K562 (cell line): ENCODE measurements around the gene PPP3R2. TPM values are rescaled to one million over a fixed set of nuclear protein-coding genes. Genes with fewer than 3 reads are reported as not detected.

Source experiments
- ATAC-seq: fragments of 200-7000 bp; cut with Tn5 transposase; 3 replicates; pipeline ENCODE4 v1.9.1; 2020; ENCODE audit warnings: moderate library complexity
- BruUV-seq: library from RNA; stranded (reverse); fragments of 400-500 nt; replicated peaks from 2 replicates; lab custom pipeline; 2021; lab: Mats Ljungman, UMichigan
- CTCF ChIA-PET: fragments of 300-600 bp; formaldehyde crosslinking; extraction: SDS; loops from one replicate; lab custom pipeline; 2021; ENCODE audit warnings: low intra/inter-chr PET ratio; lab: Yijun Ruan, JAX
- POLR2A ChIA-PET: fragments of 300-600, 350-650 bp; sonication (Branson Sonifier 250); formaldehyde crosslinking; extraction: SDS; loops from one replicate; lab custom pipeline; 2021; ENCODE audit warnings: antibody characterized with exemption, inconsistent platforms; lab: Yijun Ruan, JAX
- DNase-seq, 4 experiments: peaks; one replicate each; pipeline versions ENCODE4 v3.0.0 to v3.0.0-alpha.2; 2011 to 2018; ENCODE audit warnings: low spot score in 3 of 4, mixed read lengths in 3 of 4; ENCODE audit errors: extremely low read depth in 1 of 4
- FAIRE-seq: peaks from 2 replicates; lab custom pipeline; 2011; peaks lifted over from hg19 to GRCh38; lab: Jason Lieb, UNC
- H2AFZ ChIP-seq: 2 replicates; pipeline ENCODE4 v1.6.0; 2011; ENCODE audit warnings: low read depth, low read length, control low read depth, inconsistent platforms
- H3K27ac ChIP-seq: fragments of 200-600 bp; 3 replicates; pipeline ENCODE4 v1.8.0; 2011; ENCODE audit warnings: low read depth, mild to moderate bottlenecking, control low read depth, inconsistent platforms, low read length, moderate library complexity, mixed read lengths; ENCODE audit errors: extremely low read depth
- H3K27me3 ChIP-seq, 2 experiments: fragments of 300-600 bp in 1 of 2; 2 replicates in 1 of 2; 3 replicates in 1 of 2; pipeline versions ENCODE4 v1.6.0 to v1.8.0; 2011; ENCODE audit warnings: inconsistent platforms in 2 of 2, low read length in 2 of 2, mild to moderate bottlenecking in 1 of 2, mixed read lengths in 1 of 2, moderate library complexity in 1 of 2; ENCODE audit not compliant: control insufficient read depth in 2 of 2, insufficient read depth in 2 of 2
- H3K36me3 ChIP-seq: fragments of 300-600 bp; 3 replicates; pipeline ENCODE4 v1.8.0; 2011; ENCODE audit warnings: mild to moderate bottlenecking, low read length, inconsistent platforms; ENCODE audit not compliant: control insufficient read depth, insufficient read depth
- H3K4me1 ChIP-seq, 2 experiments: fragments of 200-600 bp in 1 of 2; replicated peaks in 1 of 2; 2 replicates in 1 of 2; 3 replicates in 1 of 2; pipeline versions ENCODE4 v1.5.1 to v1.8.0; 2011; ENCODE audit warnings: inconsistent platforms in 2 of 2, low read length in 2 of 2, mild to moderate bottlenecking in 1 of 2, mixed read lengths in 1 of 2, moderate library complexity in 1 of 2; ENCODE audit not compliant: control insufficient read depth in 2 of 2, insufficient read depth in 2 of 2
- H3K4me2 ChIP-seq: 2 replicates; pipeline ENCODE4 v1.6.1; 2011; ENCODE audit warnings: low read length, control low read depth, inconsistent platforms, mixed read lengths; ENCODE audit not compliant: insufficient read depth
- H3K4me3 ChIP-seq: fragments of 200-600 bp; sonication (generic), shearing (Covaris generic); 2 replicates; pipeline ENCODE4 v1.5.1; 2016; ENCODE audit warnings: control low read depth, inconsistent platforms
- H3K79me2 ChIP-seq: fragments of 200-600 bp; 3 replicates; pipeline ENCODE4 v1.8.0; 2011; ENCODE audit warnings: low read length, inconsistent platforms; ENCODE audit not compliant: control insufficient read depth, insufficient read depth
- H3K9ac ChIP-seq, 2 experiments: 2 replicates each; pipeline versions ENCODE4 v1.6.0 to v1.6.1; 2011; ENCODE audit warnings: low read depth in 2 of 2, low read length in 2 of 2, control low read depth in 1 of 2, inconsistent platforms in 1 of 2, mild to moderate bottlenecking in 1 of 2, mixed read lengths in 1 of 2; ENCODE audit not compliant: insufficient read depth in 1 of 2
- H3K9me1 ChIP-seq: one replicate; pipeline ENCODE4 v1.6.0; 2011; ENCODE audit warnings: inconsistent platforms, mild to moderate bottlenecking, low read length, moderate library complexity; ENCODE audit not compliant: control insufficient read depth, insufficient read depth
- H3K9me3 ChIP-seq: replicated peaks from 2 replicates; pipeline ENCODE4 v1.5.1; 2011; ENCODE audit warnings: low read depth, low read length, inconsistent platforms; ENCODE audit not compliant: control insufficient read depth, insufficient read depth
- H4K20me1 ChIP-seq: replicated peaks from 2 replicates; pipeline ENCODE4 v1.6.1; 2011; ENCODE audit warnings: low read length, inconsistent platforms, mixed read lengths; ENCODE audit not compliant: control insufficient read depth, insufficient read depth
- BCOR ChIP-seq: fragments of 450-650 bp; IDR thresholded peaks from 2 replicates; pipeline ENCODE4 v1.6.1; 2016
- COPS2 ChIP-seq: fragments of 450-650 bp; conservative IDR thresholded peaks from 2 replicates; pipeline ENCODE4 v1.6.1; 2016; ENCODE audit warnings: mild to moderate bottlenecking, moderate library complexity
- HNRNPH1 ChIP-seq: fragments of 200-400 bp; formaldehyde crosslinking; optimal IDR thresholded peaks from 2 replicates; pipeline ENCODE3; 2017; ENCODE audit warnings: low read depth, mild to moderate bottlenecking, low read length, moderate library complexity
- HSF4 ChIP-seq: fragments of 250-450 bp; sonication (Bioruptor Pico); IDR thresholded peaks from 2 replicates; pipeline ENCODE4 v2.1.2; 2022; ENCODE audit warnings: mild to moderate bottlenecking, moderate library complexity, borderline replicate concordance
- KAT7 ChIP-seq: sonication (generic); formaldehyde crosslinking; IDR thresholded peaks from 2 replicates; pipeline ENCODE4 v1.8.0; 2022; ENCODE audit warnings: missing genetic modification reagents, mild to moderate bottlenecking, borderline replicate concordance
- NELFE ChIP-seq: IDR thresholded peaks from 2 replicates; pipeline ENCODE4 v1.6.1; 2011; ENCODE audit warnings: mild to moderate bottlenecking; ENCODE audit not compliant: insufficient read depth, insufficient read length
- PTBP1 ChIP-seq: fragments of 200-400 bp; formaldehyde crosslinking; IDR thresholded peaks from 2 replicates; pipeline ENCODE4 v1.6.1; 2017; ENCODE audit warnings: low read depth, low read length
- SUPT5H ChIP-seq: fragments of 450-650 bp; IDR thresholded peaks from 2 replicates; pipeline ENCODE4 v1.6.1; 2016
- TOE1 ChIP-seq, 2 experiments: fragments of 450-650 bp in 1 of 2; sonication (generic) in 1 of 2; formaldehyde crosslinking in 1 of 2; IDR thresholded peaks; 2 replicates each; pipeline versions ENCODE4 v1.7.1 to v1.8.0; 2016 to 2022; ENCODE audit warnings: borderline replicate concordance in 2 of 2, mild to moderate bottlenecking in 2 of 2, antibody characterized with exemption in 1 of 2, inconsistent platforms in 1 of 2, low read depth in 1 of 2, missing genetic modification reagents in 1 of 2, moderate library complexity in 1 of 2
- ZFP36 ChIP-seq: fragments of 150-350 bp; IDR thresholded peaks from 2 replicates; pipeline ENCODE4 v1.6.1; 2018; ENCODE audit warnings: low read length, low read depth; ENCODE audit not compliant: partially characterized antibody
- ZNF124 ChIP-seq: sonication (generic); formaldehyde crosslinking; IDR thresholded peaks from 2 replicates; pipeline ENCODE4 v1.8.1; 2022; ENCODE audit warnings: missing genetic modification reagents
- ZNF239 ChIP-seq: fragments of 250-450 bp; sonication (Bioruptor Pico); IDR thresholded peaks from 2 replicates; pipeline ENCODE4 v1.4.0; 2020; ENCODE audit warnings: mild to moderate bottlenecking
- WGBS: fragments of 100-300 bp; shearing (Covaris generic); methylation state at CpG from one replicate; pipeline ENCODE4 v1.1.6; 2016; ENCODE audit warnings: low coverage, mixed read lengths; ENCODE audit not compliant: insufficient coverage; ENCODE audit errors: missing lambda C conversion rate; 5-methylcytosine and 5-hydroxymethylcytosine counted together
- in situ Hi-C: fragments of 300-500 bp; cut with MboI; formaldehyde crosslinking; loops from 4 replicates; pipeline ENCODE4 v1.15.0; 2018; ENCODE audit warnings: inconsistent platforms, mixed read lengths
- intact Hi-C: fragments of 100-400 bp; cut with micrococcal nuclease; formaldehyde crosslinking; loops from 2 replicates; pipeline ENCODE4 v1.14.2; 2022
- polyA plus RNA-seq, 8 experiments: library from polyadenylated mRNA; depleted of rRNA in 4 of 8; stranded (reverse) in 5 of 8; unstranded in 3 of 8; fragments of >200 nt; fragmentation: Nextera tagmentation in 2 of 8; fragmentation: Illumina TruSeq in 1 of 8; extraction: Ambion mirVana in 2 of 8; extraction: Trizol in 1 of 8; gene quantifications; 2 replicates each; pipeline versions ENCODE4 v1.2.1 to v1.2.3, GENCODE V29; 2011 to 2014; ENCODE audit warnings: inconsistent platforms in 1 of 8, missing spikeins in 1 of 8
- total RNA-seq, 7 experiments: library from RNA; depleted of rRNA in 6 of 7; stranded (reverse); fragments of >200 nt in 6 of 7; fragmentation: Illumina TruSeq in 2 of 7; extraction: Trizol in 2 of 7; gene quantifications; 2 replicates each; pipeline versions ENCODE4 v1.2.1 to v1.2.3, GENCODE V29; 2011 to 2021; ENCODE audit warnings: low replicate concordance in 1 of 7
- TF ChIP-seq, protein P1 (sequence below), 2 experiments: IDR thresholded peaks; 2 replicates each; pipeline ENCODE4 v1.6.1; 2012; ENCODE audit warnings: improper control_type of control experiment in 2 of 2, low read depth in 2 of 2, low read length in 2 of 2, borderline replicate concordance in 1 of 2

PPP3R2 gene
- total and polyA plus RNA-seq, 9 of the 15 experiments (the other 6 are each of a cell fraction or from before 2014, with no cell fraction given) = not detected

DNA sequence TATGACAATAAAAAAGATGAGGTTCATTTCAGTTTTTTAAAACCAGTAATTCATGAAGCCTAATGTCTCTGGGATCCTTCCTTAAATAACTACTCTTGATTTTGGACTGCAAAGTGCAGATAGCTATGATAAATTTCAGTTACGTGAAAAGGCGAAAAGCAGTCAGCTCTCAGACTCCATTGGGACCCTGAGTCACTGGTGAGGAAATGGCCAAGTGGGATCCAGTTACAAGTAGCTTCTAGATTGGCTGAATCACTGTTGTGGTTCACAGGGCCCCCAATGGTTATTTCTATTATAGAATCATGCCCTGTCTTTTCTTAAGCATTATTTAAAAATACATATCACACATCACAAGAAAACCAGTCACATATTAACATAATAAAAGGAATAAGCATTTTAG lies 31.1 kb upstream of the PPP3R2 start:
- FAIRE-seq (no peak), DNase-seq (no peak), ATAC-seq (no peak)
- no peak overlapping the region for H3K4me2 ChIP-seq
- intact Hi-C loops (no loop called here), in situ Hi-C loops (no loop called here)
- POLR2A ChIA-PET = no interaction called here
- no peaks in the 10 kb centered on the region for H4K20me1 ChIP-seq
- no peaks in the 10 kb centered on the region for H3K9me1 ChIP-seq
- H3K9me3 ChIP-seq = no peaks in the 10 kb centered on the region
- H3K4me3 ChIP-seq = no peak overlapping the region
- H3K36me3 ChIP-seq = no peaks in the 10 kb centered on the region
- H3K27ac ChIP-seq = no peak overlapping the region
- no peaks in the 10 kb centered on the region for H3K27me3 ChIP-seq
- 0% methylated on average over 2 of the region's 2 CpGs for WGBS
- no peak overlapping the region for H2AFZ ChIP-seq
- no peaks in the 10 kb centered on the region for H3K79me2 ChIP-seq
- CTCF ChIA-PET = no interaction called here
- no peak for TF ChIP-seq NELFE
- TF ChIP-seq SUPT5H = no peak
- no peak for TF ChIP-seq KAT7
- no peak for TF ChIP-seq HSF4
- no peak for TF ChIP-seq BCOR
- no peak for TF ChIP-seq ZFP36
- no peak for TF ChIP-seq TOE1 (IDR thresholded peaks at IDR 0.05; ENCODE audit: borderline replicate concordance)
- no peak for TF ChIP-seq TOE1 (CRISPR knock-in tag; IDR thresholded peaks at IDR 0.05; ENCODE audit: borderline replicate concordance, low read depth)
- TF ChIP-seq ZNF239 (CRISPR knock-in tag) = no peak
- no peak for TF ChIP-seq COPS2
- TF ChIP-seq, protein P1, sequence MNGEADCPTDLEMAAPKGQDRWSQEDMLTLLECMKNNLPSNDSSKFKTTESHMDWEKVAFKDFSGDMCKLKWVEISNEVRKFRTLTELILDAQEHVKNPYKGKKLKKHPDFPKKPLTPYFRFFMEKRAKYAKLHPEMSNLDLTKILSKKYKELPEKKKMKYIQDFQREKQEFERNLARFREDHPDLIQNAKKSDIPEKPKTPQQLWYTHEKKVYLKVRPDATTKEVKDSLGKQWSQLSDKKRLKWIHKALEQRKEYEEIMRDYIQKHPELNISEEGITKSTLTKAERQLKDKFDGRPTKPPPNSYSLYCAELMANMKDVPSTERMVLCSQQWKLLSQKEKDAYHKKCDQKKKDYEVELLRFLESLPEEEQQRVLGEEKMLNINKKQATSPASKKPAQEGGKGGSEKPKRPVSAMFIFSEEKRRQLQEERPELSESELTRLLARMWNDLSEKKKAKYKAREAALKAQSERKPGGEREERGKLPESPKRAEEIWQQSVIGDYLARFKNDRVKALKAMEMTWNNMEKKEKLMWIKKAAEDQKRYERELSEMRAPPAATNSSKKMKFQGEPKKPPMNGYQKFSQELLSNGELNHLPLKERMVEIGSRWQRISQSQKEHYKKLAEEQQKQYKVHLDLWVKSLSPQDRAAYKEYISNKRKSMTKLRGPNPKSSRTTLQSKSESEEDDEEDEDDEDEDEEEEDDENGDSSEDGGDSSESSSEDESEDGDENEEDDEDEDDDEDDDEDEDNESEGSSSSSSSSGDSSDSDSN (IDR thresholded peaks at IDR 0.05; ENCODE audit: borderline replicate concordance in 1 of 2, low read depth in 2 of 2, low read length in 2 of 2) = no peak
- TF ChIP-seq PTBP1 = no peak
- no peak for TF ChIP-seq ZNF124 (CRISPR knock-in tag)
- TF ChIP-seq HNRNPH1 = no peak
- no peak overlapping the region for H3K9ac ChIP-seq
- no TSS peak for BruUV-seq
- no peaks in the 10 kb centered on the region for H3K4me1 ChIP-seq
